Activated CD4-positive, alpha-beta T cell treated with anti-CD3 and anti-CD28 coated beads, Interleukin-2, amount 50 U/mL, for 48 hours (primary cell): ENCODE data around the gene SLC10A1.
"Not testable (repeated sequence)": the region's sequence is repeated elsewhere in the genome, so short reads cannot be mapped to it uniquely, and the experiment has no call there.

Experiments
- DNase-seq, 2 experiments: peaks; one replicate each; pipeline ENCODE4 v3.0.0-alpha.2; 2020

Gene SLC10A1

GRCh38 chr14:69767369-69767999, 29.6 kb downstream of the SLC10A1 start:
- peak; percentile 94 for DNase-seq

GRCh38 chr14:69766984-69767368, 30.1 kb downstream of the SLC10A1 start, which contains the start of gene SRSF5:
SRSF5 (plus strand) TSS chr14:69767142; CDS start chr14:69768157, 1,015 bp downstream.
- peak; percentile 94 to 95 for DNase-seq

GRCh38 chr14:69763761-69764510, 33.1 kb downstream of the SLC10A1 start:
- DNase-seq: peak; percentile 39 to 44

DNA sequence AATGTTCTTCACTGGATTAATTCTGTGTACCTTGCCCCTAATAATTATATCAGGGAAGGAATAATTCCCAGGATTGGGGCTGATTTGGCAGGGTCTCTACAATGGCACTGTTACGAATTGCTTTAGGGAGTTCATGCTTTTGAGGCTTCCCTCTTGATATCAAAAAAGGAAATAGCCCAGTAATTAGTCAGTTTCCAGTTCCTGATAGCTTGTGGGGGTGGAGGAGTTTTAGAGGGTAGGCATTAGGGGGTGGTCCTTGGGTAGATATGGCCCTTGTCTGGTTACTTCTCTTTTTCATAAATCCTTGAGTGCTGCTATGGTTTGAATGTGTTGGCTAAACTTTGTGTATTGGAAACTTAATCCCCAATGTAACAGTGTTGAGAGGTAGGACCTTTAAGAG, 36.2 kb downstream of the SLC10A1 start:
- no peak for DNase-seq

DNA sequence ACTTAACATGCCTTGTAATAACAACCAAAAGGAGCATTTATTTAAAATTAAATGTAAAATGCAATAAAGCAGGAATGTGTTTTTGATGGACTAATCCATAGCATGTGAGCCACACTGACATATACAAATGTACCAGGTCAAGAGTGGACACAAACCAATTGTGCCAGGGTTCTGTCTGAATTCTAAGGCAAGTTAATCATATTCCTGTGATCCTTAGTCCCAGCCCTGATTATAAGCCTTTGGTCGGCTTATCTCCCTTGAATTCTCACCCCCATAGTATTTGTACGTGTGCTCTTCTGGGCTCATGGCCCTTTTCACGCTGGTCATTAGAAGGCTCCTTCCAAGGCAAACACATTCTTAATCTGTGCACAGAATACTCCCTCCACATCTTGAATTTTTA, 40.7 kb downstream of the SLC10A1 start:
- DNase-seq: no peak

- no peak for DNase-seq
Observed at GRCh38 chr14:69755784-69756183, 41.3 kb downstream of the SLC10A1 start.

DNA sequence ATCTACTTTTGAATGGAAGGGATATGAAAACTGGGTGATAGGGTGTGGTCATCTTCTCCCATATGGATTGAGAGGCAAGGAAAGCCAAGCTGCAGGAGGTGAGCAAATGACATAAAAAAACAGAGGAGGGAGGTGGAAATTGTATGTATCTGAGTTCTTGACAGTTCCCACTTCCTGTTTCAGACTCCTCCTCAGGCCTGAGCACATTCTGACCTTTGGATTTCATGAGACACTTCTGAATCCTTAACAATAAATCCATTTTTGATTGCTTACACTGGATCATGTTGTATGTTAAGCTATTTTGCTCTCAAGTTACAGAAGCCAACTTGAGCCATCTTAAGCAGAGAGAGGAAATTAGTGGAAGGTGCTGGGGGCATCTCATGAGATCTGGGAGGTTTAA, 41.7 kb downstream of the SLC10A1 start:
- DNase-seq: no peak

DNA sequence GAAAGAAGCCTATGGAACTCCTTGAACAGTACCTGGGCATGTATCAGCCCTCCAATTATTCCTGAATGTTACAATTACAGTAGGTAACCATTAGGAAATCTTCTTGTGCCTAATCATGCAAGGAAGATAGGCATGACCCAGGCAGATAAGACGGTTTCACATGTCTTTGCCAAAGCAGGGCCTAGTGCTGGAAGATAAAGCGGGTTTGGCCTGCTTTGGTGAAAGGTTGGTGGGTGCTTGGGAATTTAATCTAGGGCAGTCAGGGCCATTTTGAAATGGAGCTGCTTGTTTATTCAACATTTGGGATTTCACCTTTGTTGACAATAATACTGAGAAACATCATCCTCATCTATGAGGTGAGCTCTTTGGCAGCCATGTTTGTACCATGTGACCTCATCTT, 42.6 kb downstream of the SLC10A1 start:
- no peak for DNase-seq

DNA sequence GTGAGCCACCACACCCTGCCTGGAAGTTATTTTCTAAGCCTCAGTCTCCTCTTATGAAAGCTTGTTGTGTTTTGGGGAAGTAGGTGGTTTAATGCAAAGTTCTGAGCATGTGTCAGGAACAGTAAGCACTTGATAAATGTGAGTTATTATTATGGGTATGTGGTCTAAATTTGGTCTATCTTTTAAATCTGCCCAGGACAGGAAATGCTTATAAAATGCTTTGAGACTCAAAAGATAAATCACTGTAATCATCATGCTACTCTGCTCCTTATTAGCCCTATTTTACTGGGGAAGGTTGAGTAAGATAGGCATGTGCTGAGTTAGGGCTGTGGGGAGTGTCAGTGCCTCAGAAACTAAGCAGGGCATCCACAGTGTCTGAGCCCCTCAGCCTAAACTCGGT, 43.2 kb downstream of the SLC10A1 start:
- DNase-seq: no peak

DNA sequence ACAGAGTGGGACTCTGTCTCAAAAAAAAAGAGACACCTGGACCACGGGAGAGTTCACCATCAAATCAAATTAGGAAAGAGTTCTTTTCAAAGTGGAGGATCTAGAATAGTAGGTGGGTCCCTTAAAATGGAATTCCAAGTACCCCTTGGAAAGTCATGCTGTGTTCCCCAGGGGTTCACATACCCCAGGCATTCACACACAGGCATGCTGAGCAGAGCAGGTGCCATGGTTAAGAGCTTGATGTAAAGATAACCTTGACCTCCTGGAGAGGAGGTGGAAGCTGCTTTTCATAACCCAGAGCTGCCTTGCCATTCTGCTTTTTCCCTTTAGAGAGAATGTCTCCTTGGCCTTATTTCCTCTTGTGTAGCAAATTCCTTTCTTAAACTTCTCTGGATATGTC, 44.3 kb downstream of the SLC10A1 start:
- no peak for DNase-seq

DNA sequence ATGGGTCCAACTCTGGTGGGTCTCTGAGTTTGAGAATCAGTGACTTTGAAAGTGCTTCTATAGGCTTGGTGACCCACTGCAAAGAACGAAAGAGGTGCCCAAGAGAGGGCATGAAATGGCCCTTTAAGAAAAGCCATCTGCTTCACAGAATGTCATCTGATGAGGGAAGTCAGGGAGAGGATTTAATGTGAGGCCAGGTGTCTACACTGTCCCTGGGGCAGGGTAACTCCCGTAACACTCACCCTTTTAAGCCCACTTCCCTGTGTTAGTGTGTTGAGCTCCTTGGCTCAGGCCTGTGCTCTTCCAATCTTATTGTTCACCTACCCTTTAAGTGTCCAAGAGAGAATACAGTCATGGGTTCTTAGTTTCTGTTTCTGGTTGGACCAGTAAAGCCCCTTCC, 46.5 kb downstream of the SLC10A1 start:
- DNase-seq: no peak

DNA sequence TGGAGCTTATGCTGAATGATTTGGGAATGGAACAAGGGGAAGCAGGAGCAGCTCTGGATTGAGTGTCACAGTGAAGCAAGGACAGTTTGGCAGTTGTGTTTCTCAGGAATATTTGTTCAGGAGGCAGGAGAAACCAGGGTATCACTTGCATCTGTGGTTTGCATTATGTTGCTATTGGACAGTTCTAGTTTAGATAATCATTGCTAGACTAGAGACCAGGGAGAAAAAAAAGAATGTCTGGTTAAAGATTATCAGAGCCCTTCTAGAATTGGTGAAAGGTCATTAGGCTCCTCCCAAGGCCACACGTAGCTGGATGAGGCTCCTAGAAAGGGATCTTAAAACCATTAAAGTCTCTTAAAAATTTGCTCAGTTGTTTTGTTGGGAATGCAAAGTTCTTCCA, 47.1 kb downstream of the SLC10A1 start:
- no peak for DNase-seq

DNA sequence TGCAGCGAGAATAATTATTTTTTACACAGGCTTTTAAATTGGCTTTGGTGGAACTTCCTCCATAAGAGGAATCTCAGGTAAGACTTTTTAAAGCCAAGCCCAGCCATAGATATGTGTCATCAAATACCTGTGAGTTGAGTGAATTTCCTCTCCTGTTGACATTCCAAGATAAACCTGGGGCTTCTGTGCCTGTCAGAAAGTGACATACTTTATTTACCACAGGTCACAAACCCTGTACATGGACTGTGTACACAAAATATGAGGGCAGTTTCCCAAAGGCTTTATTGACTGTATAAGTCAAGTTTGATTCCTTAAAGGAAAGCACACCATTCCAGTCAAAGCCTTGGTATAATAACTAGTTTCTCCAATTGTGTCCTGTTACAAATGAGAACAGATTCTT, 56.0 kb downstream of the SLC10A1 start:
- no peak for DNase-seq

DNA sequence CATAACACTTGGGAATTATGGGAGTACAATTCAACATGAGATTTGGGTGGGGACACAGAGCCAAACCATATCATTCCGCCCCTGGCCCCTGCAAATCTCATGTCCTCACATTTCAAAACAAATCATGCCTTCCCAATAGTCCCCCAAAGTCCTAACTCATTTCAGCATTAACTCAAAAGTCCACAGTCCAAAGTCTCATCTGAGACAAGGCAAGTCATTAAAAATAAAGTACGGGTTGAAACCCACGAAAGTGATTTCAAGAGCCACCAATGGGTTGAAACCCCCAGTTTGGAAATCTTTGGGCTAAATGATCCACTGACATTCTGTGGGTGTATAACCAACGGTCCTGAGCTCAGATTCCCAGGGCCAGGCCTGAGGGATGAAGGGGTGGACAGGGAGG, 60.6 kb downstream of the SLC10A1 start:
- not testable (repeated sequence) for DNase-seq

GRCh38 chr14:69731919-69732598, 65.0 kb downstream of the SLC10A1 start:
- not testable (repeated sequence) for DNase-seq

GRCh38 chr14:69727860-69728259, 69.2 kb downstream of the SLC10A1 start:
- no peak for DNase-seq

DNA sequence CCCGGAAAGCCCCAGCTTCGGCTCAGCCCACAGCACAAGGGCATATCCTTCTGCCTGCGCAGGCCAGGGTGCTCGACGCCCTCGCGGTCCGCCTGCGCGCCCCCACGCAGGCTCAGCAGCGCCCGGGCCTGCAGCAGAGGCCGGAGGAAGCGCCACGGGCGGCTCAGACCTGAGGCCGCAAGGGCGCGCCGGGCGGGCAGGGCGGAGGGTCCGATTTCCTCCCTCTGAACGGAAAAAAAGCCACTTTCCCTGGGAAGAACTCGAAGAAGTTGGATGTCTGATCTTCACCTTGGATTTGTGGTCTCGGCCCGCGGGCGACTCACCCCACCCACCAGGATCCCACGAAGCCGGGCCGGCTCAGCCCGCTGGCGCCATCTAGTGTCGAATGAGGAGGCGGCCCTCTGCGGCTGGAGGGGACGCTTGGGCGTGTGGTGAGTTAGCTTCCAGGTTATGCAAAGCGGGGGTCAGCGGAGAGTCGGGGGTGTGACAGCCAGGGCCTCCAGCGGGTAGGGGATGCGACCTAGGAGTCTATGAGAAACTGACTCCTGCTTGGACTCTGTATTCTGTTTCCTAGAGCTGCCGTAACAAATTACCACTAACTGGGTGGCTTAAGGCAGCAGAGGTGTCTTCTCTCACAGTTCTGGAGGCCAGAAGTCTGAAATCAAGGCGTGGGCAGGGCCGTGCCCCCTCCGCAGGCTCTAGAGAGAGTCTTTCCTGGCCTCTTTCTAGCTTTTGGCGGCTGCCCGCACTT, 70.1 kb downstream of the SLC10A1 start:
- DNase-seq: peak; percentile 87 to 88
